ENCODE results near the gene SOWAHA. TPM values are rescaled to one million over a fixed set of nuclear protein-coding genes. Genes with fewer than 3 reads are reported as not detected.

SOWAHA gene
- total and polyA plus RNA-seq, 2 donors (not counting 1 experiment from before 2014, with no cell fraction given): not detected

DNA sequence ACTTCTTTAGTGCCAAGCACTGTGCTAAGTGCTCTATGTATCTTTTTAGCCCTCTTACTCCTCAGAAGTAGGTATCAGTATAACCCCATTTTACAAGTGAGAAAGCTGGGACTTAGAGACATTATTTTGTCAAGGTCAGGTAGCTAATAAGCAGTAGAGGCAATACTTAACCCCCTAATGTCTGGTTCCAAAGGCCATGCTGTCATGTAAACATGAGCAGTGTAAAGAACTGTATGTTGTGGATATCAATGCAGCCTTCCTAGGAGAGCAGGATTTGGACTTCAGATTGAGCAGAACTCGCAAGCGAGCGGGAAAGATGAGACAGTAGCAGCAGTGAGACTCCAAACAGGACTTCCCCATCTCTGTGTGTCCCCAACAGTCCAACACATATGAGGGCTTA, 21.0 kb downstream of the SOWAHA start:
- Mint-ChIP-seq H3K4me1 (peaks cover 13% of the 10 kb centered on the region), H3K9me3 (ENCODE audit: insufficient read depth) (no peaks in the 10 kb centered on the region), H3K4me3 (no peak overlapping the region), H3K27me3 (peaks cover 4% of the 10 kb centered on the region), H3K27ac (no peak overlapping the region)
- ChIA-PET CTCF (interaction anchor here (1.0 to 7.4 kb wide), 2 partner anchors 14 to 46 kb away, joined by 3 to 41 read pairs; no protein-coding TSS in a partner anchor), POLR2A (no interaction called here)
- Histone ChIP-seq H3K4me3 (ENCODE audit: control extremely low read depth in 1 of 5, extremely low read depth in 1 of 5, insufficient read depth in 1 of 5, low read depth in 2 of 5, low read length in 4 of 5) (no peak overlapping the region), H3K27me3 (replicated peaks in 1 of 4; ENCODE audit: control extremely low read depth in 1 of 4, control insufficient read depth in 3 of 4, insufficient read depth in 4 of 4, low read length in 3 of 4) (peaks cover 0 to 20% (median 10%) of the 10 kb centered on the region in 4 experiments), H3K9ac (ENCODE audit: low read length) (no peak overlapping the region), H3K79me2 (ENCODE audit: control insufficient read depth, insufficient read depth, low read length) (no peaks in the 10 kb centered on the region), H3K9me3 (ENCODE audit: control extremely low read depth in 1 of 3, control insufficient read depth in 2 of 3, insufficient read depth in 1 of 3, low read length in 2 of 3) (peaks cover 0 to 7% (median 0%) of the 10 kb centered on the region in 3 donors), H3K27ac (ENCODE audit: low read length in 2 of 2) (no peak overlapping the region), H4K20me1 (ENCODE audit: control insufficient read depth, insufficient read depth, low read length, poor library complexity, severe bottlenecking) (no peaks in the 10 kb centered on the region), H3K4me2 (replicated peaks; ENCODE audit: low read depth, low read length, poor library complexity, severe bottlenecking) (no peak overlapping the region), H2AFZ (ENCODE audit: insufficient read depth, low read depth, low read length, poor library complexity, severe bottlenecking) (no peak overlapping the region), H3K36me3 (replicated peaks in 1 of 2; ENCODE audit: control extremely low read depth in 1 of 2, control insufficient read depth in 1 of 2, extremely low read depth in 1 of 2, insufficient read depth in 2 of 2, low read length in 1 of 2) (no peaks in the 10 kb centered on the region), H3K4me1 (ENCODE audit: control insufficient read depth in 2 of 2, insufficient read depth in 2 of 2, low read length in 2 of 2) (peaks cover 12 to 14% of the 10 kb centered on the region in 2 donors)
- DNase-seq: no peak
- TF ChIP-seq, protein P1, sequence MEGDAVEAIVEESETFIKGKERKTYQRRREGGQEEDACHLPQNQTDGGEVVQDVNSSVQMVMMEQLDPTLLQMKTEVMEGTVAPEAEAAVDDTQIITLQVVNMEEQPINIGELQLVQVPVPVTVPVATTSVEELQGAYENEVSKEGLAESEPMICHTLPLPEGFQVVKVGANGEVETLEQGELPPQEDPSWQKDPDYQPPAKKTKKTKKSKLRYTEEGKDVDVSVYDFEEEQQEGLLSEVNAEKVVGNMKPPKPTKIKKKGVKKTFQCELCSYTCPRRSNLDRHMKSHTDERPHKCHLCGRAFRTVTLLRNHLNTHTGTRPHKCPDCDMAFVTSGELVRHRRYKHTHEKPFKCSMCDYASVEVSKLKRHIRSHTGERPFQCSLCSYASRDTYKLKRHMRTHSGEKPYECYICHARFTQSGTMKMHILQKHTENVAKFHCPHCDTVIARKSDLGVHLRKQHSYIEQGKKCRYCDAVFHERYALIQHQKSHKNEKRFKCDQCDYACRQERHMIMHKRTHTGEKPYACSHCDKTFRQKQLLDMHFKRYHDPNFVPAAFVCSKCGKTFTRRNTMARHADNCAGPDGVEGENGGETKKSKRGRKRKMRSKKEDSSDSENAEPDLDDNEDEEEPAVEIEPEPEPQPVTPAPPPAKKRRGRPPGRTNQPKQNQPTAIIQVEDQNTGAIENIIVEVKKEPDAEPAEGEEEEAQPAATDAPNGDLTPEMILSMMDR (IDR thresholded peaks at IDR 0.05): no peak
- TF ChIP-seq EZH2 (IDR thresholded peaks at IDR 0.05; ENCODE audit: borderline replicate concordance, insufficient read depth, low read depth, low read length, poor library complexity, severe bottlenecking): no peak
- ATAC-seq (ENCODE audit: low read depth): no peak
- intact Hi-C loops (cut with micrococcal nuclease): loop anchor here (5.0 kb wide), 1 partner anchor 513 kb away; no protein-coding TSS in a partner anchor
- WGBS (ENCODE audit: insufficient coverage): no CpG with 5 or more reads among the region's 3 CpGs

- Histone ChIP-seq H3K36me3 (replicated peaks in 1 of 2; ENCODE audit: control extremely low read depth in 1 of 2, control insufficient read depth in 1 of 2, extremely low read depth in 1 of 2, insufficient read depth in 2 of 2, low read length in 1 of 2) (no peaks in the 10 kb centered on the region), H3K79me2 (ENCODE audit: control insufficient read depth, insufficient read depth, low read length) (no peaks in the 10 kb centered on the region), H3K27ac (ENCODE audit: low read length in 2 of 2) (no peak overlapping the region), H3K9me3 (ENCODE audit: control extremely low read depth in 1 of 3, control insufficient read depth in 2 of 3, insufficient read depth in 1 of 3, low read length in 2 of 3) (peaks cover 0 to 4% (median 0%) of the 10 kb centered on the region in 3 donors), H3K4me2 (replicated peaks; ENCODE audit: low read depth, low read length, poor library complexity, severe bottlenecking) (no peak overlapping the region), H3K4me3 (ENCODE audit: control extremely low read depth in 1 of 5, extremely low read depth in 1 of 5, insufficient read depth in 1 of 5, low read depth in 2 of 5, low read length in 4 of 5) (no peak overlapping the region), H2AFZ (ENCODE audit: insufficient read depth, low read depth, low read length, poor library complexity, severe bottlenecking) (no peak overlapping the region), H3K9ac (ENCODE audit: low read length) (no peak overlapping the region), H3K4me1 (ENCODE audit: control insufficient read depth in 2 of 2, insufficient read depth in 2 of 2, low read length in 2 of 2) (no peaks in the 10 kb centered on the region), H3K27me3 (replicated peaks in 1 of 4; ENCODE audit: control extremely low read depth in 1 of 4, control insufficient read depth in 3 of 4, insufficient read depth in 4 of 4, low read length in 3 of 4) (no peaks in the 10 kb centered on the region), H4K20me1 (ENCODE audit: control insufficient read depth, insufficient read depth, low read length, poor library complexity, severe bottlenecking) (no peaks in the 10 kb centered on the region)
- no peak for ATAC-seq (ENCODE audit: low read depth)
- Mint-ChIP-seq H3K4me1 (peaks cover 2% of the 10 kb centered on the region), H3K27ac (no peak overlapping the region), H3K4me3 (no peak overlapping the region), H3K9me3 (ENCODE audit: insufficient read depth) (no peaks in the 10 kb centered on the region), H3K27me3 (no peaks in the 10 kb centered on the region)
- WGBS (ENCODE audit: insufficient coverage): 100% methylated on average over 1 of the region's 1 CpG
- ChIA-PET CTCF (interaction anchor here (0.6 to 1.8 kb wide), 2 partner anchors 8 to 1161 kb away, joined by 3 to 4 read pairs; no protein-coding TSS in a partner anchor), POLR2A (no interaction called here)
- TF ChIP-seq EZH2 (IDR thresholded peaks at IDR 0.05; ENCODE audit: borderline replicate concordance, insufficient read depth, low read depth, low read length, poor library complexity, severe bottlenecking): no peak
- TF ChIP-seq, protein P1 (IDR thresholded peaks at IDR 0.05): no peak
- intact Hi-C loops (cut with micrococcal nuclease): no loop called here
- DNase-seq: no peak
Measured at GRCh38 chr5:132836852-132837251, 23.8 kb downstream of the SOWAHA start.
